Activated naive CD8-positive, alpha-beta T cell treated with anti-CD3 and anti-CD28 coated beads, Interleukin-2, amount 10 ng/mL, durations not matched to agents 7 days and 5 days (primary cell): Measurements from ENCODE around the gene KRTAP10-8. TPM values are rescaled to one million over a fixed set of nuclear protein-coding genes. Genes with fewer than 3 reads are reported as not detected.
A peak's percentile ranks its signal among the peaks of the same experiment; 100 is the strongest.

ENCODE experiments used
- ATAC-seq: fragments of 150-1000 bp; cut with Tn5 transposase; one replicate; pipeline ENCODE4 v1.10.0; 2021; ENCODE audit warnings: low read depth, moderate library complexity
- POLR2A ChIA-PET: fragments of 350-600 bp; sonication (Branson Sonifier 250); formaldehyde crosslinking; loops from one replicate; lab custom pipeline; 2021; ENCODE audit warnings: antibody characterized with exemption; lab: Charles Lee
- DNase-seq: peaks from one replicate; pipeline ENCODE4 v3.0.0; 2021
- H3K27ac Mint-ChIP-seq: one replicate; pipeline ENCODE4 v1.8.0; 2022; ENCODE audit warnings: mild to moderate bottlenecking, mixed read lengths
- H3K27me3 Mint-ChIP-seq: one replicate; pipeline ENCODE4 v1.8.0; 2022; ENCODE audit warnings: mild to moderate bottlenecking, moderate library complexity, mixed read lengths
- H3K36me3 Mint-ChIP-seq: one replicate; pipeline ENCODE4 v1.8.0; 2021; ENCODE audit warnings: mild to moderate bottlenecking, mixed read lengths
- H3K4me1 Mint-ChIP-seq: one replicate; pipeline ENCODE4 v1.8.0; 2021; ENCODE audit warnings: mixed read lengths
- H3K4me3 Mint-ChIP-seq: one replicate; pipeline ENCODE4 v1.8.0; 2022; ENCODE audit warnings: mild to moderate bottlenecking, moderate library complexity, mixed read lengths
- H3K9me3 Mint-ChIP-seq: one replicate; pipeline ENCODE4 v1.8.0; 2021; ENCODE audit warnings: mixed read lengths
- total RNA-seq, 2 experiments: library from RNA; stranded (reverse); gene quantifications; one replicate each; pipeline ENCODE4 v1.2.3, GENCODE V29; 2021

KRTAP10-8 gene
- total RNA-seq, 2 experiments from 2014 or later, result not detected

GRCh38 chr21:44612669-44613229 lies 870 bp downstream of the KRTAP10-8 start:
- no peak for ATAC-seq
- no peak overlapping the region for H3K27ac Mint-ChIP-seq
- H3K4me3 Mint-ChIP-seq, result no peak overlapping the region
- H3K27me3 Mint-ChIP-seq, result peaks cover 7% of the 10 kb centered on the region
- H3K4me1 Mint-ChIP-seq, result peaks cover 4% of the 10 kb centered on the region
- H3K9me3 Mint-ChIP-seq, result peaks cover 15% of the 10 kb centered on the region
- POLR2A ChIA-PET, result no interaction called here
- DNase-seq, result no peak
- H3K36me3 Mint-ChIP-seq, result peaks cover 3% of the 10 kb centered on the region

GRCh38 chr21:44613386-44614155 lies 1.7 kb downstream of the KRTAP10-8 start:
- DNase-seq (no peak), ATAC-seq (no peak)
- peaks cover 6% of the 10 kb centered on the region for H3K36me3 Mint-ChIP-seq
- H3K27ac Mint-ChIP-seq, result no peak overlapping the region
- peaks cover 9% of the 10 kb centered on the region for H3K4me1 Mint-ChIP-seq
- no peak overlapping the region for H3K4me3 Mint-ChIP-seq
- POLR2A ChIA-PET, result no interaction called here
- H3K9me3 Mint-ChIP-seq, result peaks cover 15% of the 10 kb centered on the region
- H3K27me3 Mint-ChIP-seq, result peaks cover 7% of the 10 kb centered on the region

GRCh38 chr21:44614161-44614631 lies 2.3 kb downstream of the KRTAP10-8 start:
- ATAC-seq (no peak), DNase-seq (no peak)
- Mint-ChIP-seq H3K27ac (no peak overlapping the region), H3K4me3 (no peak overlapping the region), H3K9me3 (peaks cover 15% of the 10 kb centered on the region), H3K4me1 (peaks cover 15% of the 10 kb centered on the region), H3K27me3 (peaks cover 2% of the 10 kb centered on the region), H3K36me3 (peaks cover 8% of the 10 kb centered on the region)
- POLR2A ChIA-PET, result no interaction called here

- POLR2A ChIA-PET, result no interaction called here
Measured at GRCh38 chr21:44614961-44615391, 3.1 kb downstream of the KRTAP10-8 start.

GRCh38 chr21:44615466-44615865 lies 3.6 kb downstream of the KRTAP10-8 start:
- ATAC-seq (no peak), DNase-seq (no peak)
- Mint-ChIP-seq H3K9me3 (peaks cover 19% of the 10 kb centered on the region), H3K4me1 (peaks cover 21% of the 10 kb centered on the region), H3K27ac (no peak overlapping the region), H3K36me3 (peaks cover 19% of the 10 kb centered on the region), H3K27me3 (no peaks in the 10 kb centered on the region), H3K4me3 (no peak overlapping the region)
- POLR2A ChIA-PET, result no interaction called here

More at GRCh38 chr21:44614961-44615391, 3.1 kb downstream of the KRTAP10-8 start:
- DNase-seq (no peak), ATAC-seq (no peak)
- Mint-ChIP-seq H3K36me3 (peaks cover 16% of the 10 kb centered on the region), H3K4me3 (no peak overlapping the region), H3K27ac (no peak overlapping the region), H3K4me1 (peaks cover 21% of the 10 kb centered on the region), H3K27me3 (no peaks in the 10 kb centered on the region), H3K9me3 (peaks cover 17% of the 10 kb centered on the region)

GRCh38 chr21:44615911-44616590 lies 4.2 kb downstream of the KRTAP10-8 start:
- POLR2A ChIA-PET, result no interaction called here
- Mint-ChIP-seq H3K36me3 (peaks cover 23% of the 10 kb centered on the region), H3K4me3 (no peak overlapping the region), H3K4me1 (peaks cover 21% of the 10 kb centered on the region), H3K27me3 (no peaks in the 10 kb centered on the region), H3K9me3 (peaks cover 24% of the 10 kb centered on the region), H3K27ac (peak overlapping the region; percentile 9)
- DNase-seq (no peak), ATAC-seq (no peak)

GRCh38 chr21:44616591-44616926 lies 4.7 kb downstream of the KRTAP10-8 start:
- ATAC-seq (no peak), DNase-seq (no peak)
- POLR2A ChIA-PET, result no interaction called here
- Mint-ChIP-seq H3K27me3 (no peaks in the 10 kb centered on the region), H3K27ac (peak overlapping the region; percentile 9), H3K4me1 (peaks cover 21% of the 10 kb centered on the region), H3K9me3 (peaks cover 21% of the 10 kb centered on the region), H3K36me3 (peaks cover 23% of the 10 kb centered on the region), H3K4me3 (no peak overlapping the region)

- no peak overlapping the region for H3K27ac Mint-ChIP-seq
- POLR2A ChIA-PET, result no interaction called here
- H3K4me1 Mint-ChIP-seq, result peaks cover 21% of the 10 kb centered on the region
- no peaks in the 10 kb centered on the region for H3K27me3 Mint-ChIP-seq
- peaks cover 23% of the 10 kb centered on the region for H3K9me3 Mint-ChIP-seq
- ATAC-seq, result no peak
- no peak overlapping the region for H3K4me3 Mint-ChIP-seq
- peaks cover 23% of the 10 kb centered on the region for H3K36me3 Mint-ChIP-seq
- no peak for DNase-seq
Measured at GRCh38 chr21:44617071-44617501, 5.2 kb downstream of the KRTAP10-8 start.

- peak overlapping the region; percentile 48 for H3K4me3 Mint-ChIP-seq
- POLR2A ChIA-PET, result interaction anchor here (1.2 to 1.3 kb wide), 4 partner anchors 10 to 71 kb away, joined by 3 to 8 read pairs (median 4); partner anchors contain the start of genes KRTAP12-1 and KRTAP12-3
Measured at GRCh38 chr21:44618504-44618903, 6.6 kb downstream of the KRTAP10-8 start.

GRCh38 chr21:44618909-44619308 lies 7.0 kb downstream of the KRTAP10-8 start:
- DNase-seq (no peak), ATAC-seq (peak; percentile 97)
- peak overlapping the region; percentile 79 for H3K27ac Mint-ChIP-seq
- POLR2A ChIA-PET, result interaction anchor here (1.2 to 1.3 kb wide), 4 partner anchors 10 to 71 kb away, joined by 3 to 8 read pairs (median 4); partner anchors contain the start of genes KRTAP12-1 and KRTAP12-3
- H3K4me3 Mint-ChIP-seq, result peak overlapping the region; percentile 48
- H3K27me3 Mint-ChIP-seq, result no peaks in the 10 kb centered on the region
- peaks cover 21% of the 10 kb centered on the region for H3K4me1 Mint-ChIP-seq
- H3K9me3 Mint-ChIP-seq, result peaks cover 33% of the 10 kb centered on the region
- H3K36me3 Mint-ChIP-seq, result peaks cover 25% of the 10 kb centered on the region

More at GRCh38 chr21:44618504-44618903, 6.6 kb downstream of the KRTAP10-8 start:
- Mint-ChIP-seq H3K36me3 (peaks cover 25% of the 10 kb centered on the region), H3K9me3 (peaks cover 32% of the 10 kb centered on the region), H3K4me1 (peaks cover 21% of the 10 kb centered on the region), H3K27ac (peak overlapping the region; percentile 79), H3K27me3 (no peaks in the 10 kb centered on the region)
- DNase-seq (no peak), ATAC-seq (peak; percentile 39)

GRCh38 chr21:44619886-44620285 lies 8.0 kb downstream of the KRTAP10-8 start:
- H3K27me3 Mint-ChIP-seq, result no peaks in the 10 kb centered on the region
- no peak overlapping the region for H3K4me3 Mint-ChIP-seq
- ATAC-seq, result no peak
- H3K9me3 Mint-ChIP-seq, result peaks cover 40% of the 10 kb centered on the region
- POLR2A ChIA-PET, result interaction anchor here (1.3 kb wide), 2 partner anchors 38 to 62 kb away, joined by 3 to 8 read pairs; partner anchors contain the start of genes KRTAP12-1 and KRTAP12-3
- H3K36me3 Mint-ChIP-seq, result peaks cover 27% of the 10 kb centered on the region
- no peak overlapping the region for H3K27ac Mint-ChIP-seq
- H3K4me1 Mint-ChIP-seq, result peaks cover 21% of the 10 kb centered on the region
- DNase-seq, result no peak

- H3K36me3 Mint-ChIP-seq, result peaks cover 22% of the 10 kb centered on the region
- H3K4me3 Mint-ChIP-seq, result no peak overlapping the region
- peaks cover 12% of the 10 kb centered on the region for H3K4me1 Mint-ChIP-seq
- DNase-seq (no peak), ATAC-seq (no peak)
- peaks cover 39% of the 10 kb centered on the region for H3K9me3 Mint-ChIP-seq
- H3K27ac Mint-ChIP-seq, result no peak overlapping the region
- POLR2A ChIA-PET, result no interaction called here
- no peaks in the 10 kb centered on the region for H3K27me3 Mint-ChIP-seq
Measured at GRCh38 chr21:44623575-44623974, 11.7 kb downstream of the KRTAP10-8 start.

GRCh38 chr21:44625756-44626155 lies 13.9 kb downstream of the KRTAP10-8 start:
- DNase-seq (no peak), ATAC-seq (no peak)
- peaks cover 8% of the 10 kb centered on the region for H3K4me1 Mint-ChIP-seq
- H3K27me3 Mint-ChIP-seq, result no peaks in the 10 kb centered on the region
- peaks cover 16% of the 10 kb centered on the region for H3K36me3 Mint-ChIP-seq
- no peak overlapping the region for H3K27ac Mint-ChIP-seq
- POLR2A ChIA-PET, result no interaction called here
- H3K9me3 Mint-ChIP-seq, result peaks cover 34% of the 10 kb centered on the region
- H3K4me3 Mint-ChIP-seq, result no peak overlapping the region
